K562 (cell line): Measurements from ENCODE around the gene DHRS3. TPM values are rescaled to one million over a fixed set of nuclear protein-coding genes. Genes with fewer than 3 reads are reported as not detected.
A peak's percentile ranks its signal among the peaks of the same experiment; 100 is the strongest.

Source experiments
- ATAC-seq: fragments of 200-7000 bp; cut with Tn5 transposase; 3 replicates; pipeline ENCODE4 v1.9.1; 2020; ENCODE audit warnings: moderate library complexity
- BruUV-seq: library from RNA; stranded (reverse); fragments of 400-500 nt; replicated peaks from 2 replicates; lab custom pipeline; 2021; lab: Mats Ljungman, UMichigan
- CTCF ChIA-PET: fragments of 300-600 bp; formaldehyde crosslinking; extraction: SDS; loops from one replicate; lab custom pipeline; 2021; ENCODE audit warnings: low intra/inter-chr PET ratio; lab: Yijun Ruan, JAX
- POLR2A ChIA-PET: fragments of 300-600, 350-650 bp; sonication (Branson Sonifier 250); formaldehyde crosslinking; extraction: SDS; loops from one replicate; lab custom pipeline; 2021; ENCODE audit warnings: antibody characterized with exemption, inconsistent platforms; lab: Yijun Ruan, JAX
- DNase-seq, 4 experiments: peaks; one replicate each; pipeline versions ENCODE4 v3.0.0 to v3.0.0-alpha.2; 2011 to 2018; ENCODE audit warnings: low spot score in 3 of 4, mixed read lengths in 3 of 4; ENCODE audit errors: extremely low read depth in 1 of 4
- FAIRE-seq: peaks from 2 replicates; lab custom pipeline; 2011; peaks lifted over from hg19 to GRCh38; lab: Jason Lieb, UNC
- H2AFZ ChIP-seq: 2 replicates; pipeline ENCODE4 v1.6.0; 2011; ENCODE audit warnings: low read depth, low read length, control low read depth, inconsistent platforms
- H3K27ac ChIP-seq: fragments of 200-600 bp; 3 replicates; pipeline ENCODE4 v1.8.0; 2011; ENCODE audit warnings: low read depth, mild to moderate bottlenecking, control low read depth, inconsistent platforms, low read length, moderate library complexity, mixed read lengths; ENCODE audit errors: extremely low read depth
- H3K27me3 ChIP-seq, 2 experiments: fragments of 300-600 bp in 1 of 2; 2 replicates in 1 of 2; 3 replicates in 1 of 2; pipeline versions ENCODE4 v1.6.0 to v1.8.0; 2011; ENCODE audit warnings: inconsistent platforms in 2 of 2, low read length in 2 of 2, mild to moderate bottlenecking in 1 of 2, mixed read lengths in 1 of 2, moderate library complexity in 1 of 2; ENCODE audit not compliant: control insufficient read depth in 2 of 2, insufficient read depth in 2 of 2
- H3K36me3 ChIP-seq: fragments of 300-600 bp; 3 replicates; pipeline ENCODE4 v1.8.0; 2011; ENCODE audit warnings: mild to moderate bottlenecking, low read length, inconsistent platforms; ENCODE audit not compliant: control insufficient read depth, insufficient read depth
- H3K4me1 ChIP-seq, 2 experiments: fragments of 200-600 bp in 1 of 2; replicated peaks in 1 of 2; 2 replicates in 1 of 2; 3 replicates in 1 of 2; pipeline versions ENCODE4 v1.5.1 to v1.8.0; 2011; ENCODE audit warnings: inconsistent platforms in 2 of 2, low read length in 2 of 2, mild to moderate bottlenecking in 1 of 2, mixed read lengths in 1 of 2, moderate library complexity in 1 of 2; ENCODE audit not compliant: control insufficient read depth in 2 of 2, insufficient read depth in 2 of 2
- H3K4me2 ChIP-seq: 2 replicates; pipeline ENCODE4 v1.6.1; 2011; ENCODE audit warnings: low read length, control low read depth, inconsistent platforms, mixed read lengths; ENCODE audit not compliant: insufficient read depth
- H3K4me3 ChIP-seq: fragments of 200-600 bp; sonication (generic), shearing (Covaris generic); 2 replicates; pipeline ENCODE4 v1.5.1; 2016; ENCODE audit warnings: control low read depth, inconsistent platforms
- H3K79me2 ChIP-seq: fragments of 200-600 bp; 3 replicates; pipeline ENCODE4 v1.8.0; 2011; ENCODE audit warnings: low read length, inconsistent platforms; ENCODE audit not compliant: control insufficient read depth, insufficient read depth
- H3K9ac ChIP-seq, 2 experiments: 2 replicates each; pipeline versions ENCODE4 v1.6.0 to v1.6.1; 2011; ENCODE audit warnings: low read depth in 2 of 2, low read length in 2 of 2, control low read depth in 1 of 2, inconsistent platforms in 1 of 2, mild to moderate bottlenecking in 1 of 2, mixed read lengths in 1 of 2; ENCODE audit not compliant: insufficient read depth in 1 of 2
- H3K9me1 ChIP-seq: one replicate; pipeline ENCODE4 v1.6.0; 2011; ENCODE audit warnings: inconsistent platforms, mild to moderate bottlenecking, low read length, moderate library complexity; ENCODE audit not compliant: control insufficient read depth, insufficient read depth
- H3K9me3 ChIP-seq: replicated peaks from 2 replicates; pipeline ENCODE4 v1.5.1; 2011; ENCODE audit warnings: low read depth, low read length, inconsistent platforms; ENCODE audit not compliant: control insufficient read depth, insufficient read depth
- H4K20me1 ChIP-seq: replicated peaks from 2 replicates; pipeline ENCODE4 v1.6.1; 2011; ENCODE audit warnings: low read length, inconsistent platforms, mixed read lengths; ENCODE audit not compliant: control insufficient read depth, insufficient read depth
- BCOR ChIP-seq: fragments of 450-650 bp; IDR thresholded peaks from 2 replicates; pipeline ENCODE4 v1.6.1; 2016
- BRF1 ChIP-seq: IDR thresholded peaks from 3 replicates; pipeline ENCODE4 v1.6.1; 2011; ENCODE audit warnings: borderline replicate concordance, mild to moderate bottlenecking; ENCODE audit not compliant: insufficient read length; ENCODE audit errors: extremely low read depth
- CSDE1 ChIP-seq, 2 experiments: fragments of 450-650 bp; IDR thresholded peaks; 2 replicates each; pipeline ENCODE4 v1.6.1; 2016; ENCODE audit warnings: mild to moderate bottlenecking in 1 of 2
- DIDO1 ChIP-seq: fragments of 450-650 bp; IDR thresholded peaks from 2 replicates; pipeline ENCODE4 v1.6.1; 2016; ENCODE audit warnings: low read depth, missing biosample characterization, missing genetic modification characterization
- FOXK1 ChIP-seq: sonication (generic); formaldehyde crosslinking; IDR thresholded peaks from 2 replicates; pipeline ENCODE4 v1.8.0; 2022; ENCODE audit warnings: missing genetic modification reagents, mild to moderate bottlenecking, borderline replicate concordance
- GTF2F1 ChIP-seq: IDR thresholded peaks from 2 replicates; pipeline ENCODE4 v1.6.1; 2011; ENCODE audit warnings: low read depth, low read length, improper control_type of control experiment
- HNRNPL ChIP-seq: fragments of 200-400 bp; formaldehyde crosslinking; IDR thresholded peaks from 2 replicates; pipeline ENCODE4 v1.6.1; 2017; ENCODE audit warnings: low read depth, mild to moderate bottlenecking, low read length
- MBD2 ChIP-seq: sonication (generic); IDR thresholded peaks from 2 replicates; pipeline ENCODE4 v1.6.1; 2016; ENCODE audit warnings: low read depth, borderline replicate concordance
- NRF1 ChIP-seq, 2 experiments: fragments of 450-650 bp; IDR thresholded peaks in 1 of 2; conservative IDR thresholded peaks in 1 of 2; 2 replicates each; pipeline ENCODE4 v1.6.1; 2014; ENCODE audit warnings: mild to moderate bottlenecking in 2 of 2
- POLR2AphosphoS5 ChIP-seq: IDR thresholded peaks from 2 replicates; pipeline ENCODE4 v1.6.1; 2011; ENCODE audit warnings: mild to moderate bottlenecking, low read depth, low read length, moderate library complexity; ENCODE audit not compliant: control insufficient read depth, insufficient read depth
- RFX7 ChIP-seq: fragments of 250-450 bp; sonication (Bioruptor Pico); IDR thresholded peaks from 2 replicates; pipeline ENCODE4 v1.5.1; 2021; ENCODE audit warnings: mild to moderate bottlenecking
- SREBF1 ChIP-seq: fragments of 150-350 bp; IDR thresholded peaks from 2 replicates; pipeline ENCODE4 v1.6.1; 2014; ENCODE audit warnings: antibody characterized with exemption, low read depth, low read length, borderline replicate concordance
- TCFL5 ChIP-seq: fragments of 250-450 bp; sonication (Bioruptor Pico); conservative IDR thresholded peaks from 2 replicates; pipeline ENCODE4 v1.6.1; 2021; ENCODE audit warnings: mild to moderate bottlenecking, moderate library complexity, matching md5 sums
- ZFX ChIP-seq: sonication (generic); formaldehyde crosslinking; IDR thresholded peaks from 2 replicates; pipeline ENCODE4 v1.8.0; 2022; ENCODE audit warnings: mild to moderate bottlenecking, missing genetic modification reagents, moderate library complexity
- WGBS: fragments of 100-300 bp; shearing (Covaris generic); methylation state at CpG from one replicate; pipeline ENCODE4 v1.1.6; 2016; ENCODE audit warnings: low coverage, mixed read lengths; ENCODE audit not compliant: insufficient coverage; ENCODE audit errors: missing lambda C conversion rate; 5-methylcytosine and 5-hydroxymethylcytosine counted together
- in situ Hi-C: fragments of 300-500 bp; cut with MboI; formaldehyde crosslinking; loops from 4 replicates; pipeline ENCODE4 v1.15.0; 2018; ENCODE audit warnings: inconsistent platforms, mixed read lengths
- intact Hi-C: fragments of 100-400 bp; cut with micrococcal nuclease; formaldehyde crosslinking; loops from 2 replicates; pipeline ENCODE4 v1.14.2; 2022
- polyA plus RNA-seq, 8 experiments: library from polyadenylated mRNA; depleted of rRNA in 4 of 8; stranded (reverse) in 5 of 8; unstranded in 3 of 8; fragments of >200 nt; fragmentation: Nextera tagmentation in 2 of 8; fragmentation: Illumina TruSeq in 1 of 8; extraction: Ambion mirVana in 2 of 8; extraction: Trizol in 1 of 8; gene quantifications; 2 replicates each; pipeline versions ENCODE4 v1.2.1 to v1.2.3, GENCODE V29; 2011 to 2014; ENCODE audit warnings: inconsistent platforms in 1 of 8, missing spikeins in 1 of 8
- total RNA-seq, 7 experiments: library from RNA; depleted of rRNA in 6 of 7; stranded (reverse); fragments of >200 nt in 6 of 7; fragmentation: Illumina TruSeq in 2 of 7; extraction: Trizol in 2 of 7; gene quantifications; 2 replicates each; pipeline versions ENCODE4 v1.2.1 to v1.2.3, GENCODE V29; 2011 to 2021; ENCODE audit warnings: low replicate concordance in 1 of 7
- TF ChIP-seq, protein P1 (sequence below): fragments of 200-800 bp; sonication (Bioruptor generic); IDR thresholded peaks from 2 replicates; pipeline ENCODE4 v1.6.1; 2017; ENCODE audit warnings: missing genetic modification characterization, missing compliant biosample characterization
- TF ChIP-seq, protein P2 (sequence below): fragments of 250-450 bp; sonication (Bioruptor Pico); IDR thresholded peaks from 2 replicates; pipeline ENCODE4 v1.4.0; 2020

Gene DHRS3
- total and polyA plus RNA-seq, 9 of the 15 experiments (the other 6 are each of a cell fraction or from before 2014, with no cell fraction given): 21.0 to 116 (median 58.7) TPM

DNA sequence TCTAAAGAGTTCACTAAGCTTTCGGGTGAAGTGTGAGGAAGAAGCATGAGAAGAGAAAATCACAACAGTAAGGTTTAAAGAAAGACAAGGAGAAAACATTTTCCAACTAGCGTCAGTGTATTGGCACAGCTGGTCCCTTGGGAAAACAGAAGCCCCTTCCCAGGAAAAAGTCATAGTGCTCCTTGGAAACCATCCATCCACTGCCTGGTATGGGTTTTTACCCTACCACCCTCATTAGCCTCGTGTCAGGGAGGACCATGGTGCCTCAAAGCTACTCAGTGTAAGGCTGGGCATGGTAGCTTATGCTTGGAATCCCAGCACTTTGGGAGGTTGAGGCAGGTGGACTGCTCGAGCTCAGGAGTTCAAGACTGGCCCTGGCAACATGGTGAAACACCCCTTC lies 38.6 kb upstream of the DHRS3 start:
- Histone ChIP-seq H4K20me1 (no peaks in the 10 kb centered on the region), H3K4me2 (peak overlapping the region; percentile 85), H3K79me2 (peaks cover 59% of the 10 kb centered on the region), H3K4me1 (peaks cover 10 to 31% of the 10 kb centered on the region in 2 experiments), H3K4me3 (peak overlapping the region; percentile 39), H2AFZ (peak overlapping the region; percentile 47; the same call in 1 of the 2 replicates), H3K27me3 (no peaks in the 10 kb centered on the region), H3K36me3 (peaks cover 33% of the 10 kb centered on the region), H3K9me1 (no peaks in the 10 kb centered on the region), H3K9me3 (peaks cover 3% of the 10 kb centered on the region; the same call in 1 of the 2 replicates), H3K9ac (peak overlapping the region; percentile 68 to 86), H3K27ac (peak overlapping the region; percentile 57)
- intact Hi-C loops: loop anchor here (5.0 kb wide), 1 partner anchor 529 kb away; no protein-coding TSS in a partner anchor
- WGBS: 13% methylated on average over 4 of the region's 4 CpGs
- ChIA-PET POLR2A (interaction anchor here (0.5 to 1.4 kb wide), 14 partner anchors 8 to 446 kb away, joined by 3 to 8 read pairs (median 3); no protein-coding TSS in a partner anchor), CTCF (interaction anchor here (1.3 to 6.0 kb wide), 2 partner anchors 342 to 384 kb away, joined by 11 to 38 read pairs; no protein-coding TSS in a partner anchor)
- ATAC-seq (peak; percentile 8), FAIRE-seq (peak; percentile 11), DNase-seq (no peak)
- BruUV-seq: no TSS peak
- in situ Hi-C loops: loop anchor here (10.0 kb wide), 1 partner anchor 532 kb away; no protein-coding TSS in a partner anchor
- no peak for TF ChIP-seq MBD2
- no peak for TF ChIP-seq BRF1
- TF ChIP-seq RFX7 (CRISPR knock-in tag): no peak
- no peak for TF ChIP-seq TCFL5 (CRISPR knock-in tag)
- no peak for TF ChIP-seq CSDE1 (IDR thresholded peaks at IDR 0.05)
- 0 out of 2 replicates have a peak, but pooled peaks have one; percentile 22 for TF ChIP-seq FOXK1 (CRISPR knock-in tag)
- TF ChIP-seq, protein P1, sequence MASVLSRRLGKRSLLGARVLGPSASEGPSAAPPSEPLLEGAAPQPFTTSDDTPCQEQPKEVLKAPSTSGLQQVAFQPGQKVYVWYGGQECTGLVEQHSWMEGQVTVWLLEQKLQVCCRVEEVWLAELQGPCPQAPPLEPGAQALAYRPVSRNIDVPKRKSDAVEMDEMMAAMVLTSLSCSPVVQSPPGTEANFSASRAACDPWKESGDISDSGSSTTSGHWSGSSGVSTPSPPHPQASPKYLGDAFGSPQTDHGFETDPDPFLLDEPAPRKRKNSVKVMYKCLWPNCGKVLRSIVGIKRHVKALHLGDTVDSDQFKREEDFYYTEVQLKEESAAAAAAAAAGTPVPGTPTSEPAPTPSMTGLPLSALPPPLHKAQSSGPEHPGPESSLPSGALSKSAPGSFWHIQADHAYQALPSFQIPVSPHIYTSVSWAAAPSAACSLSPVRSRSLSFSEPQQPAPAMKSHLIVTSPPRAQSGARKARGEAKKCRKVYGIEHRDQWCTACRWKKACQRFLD (CRISPR knock-in tag): no peak
- TF ChIP-seq BCOR: no peak
- no peak for TF ChIP-seq DIDO1
- TF ChIP-seq GTF2F1: no peak
- no peak for TF ChIP-seq HNRNPL
- no peak for TF ChIP-seq NRF1 (conservative IDR thresholded peaks at IDR 0.05 in 1 of 2, IDR thresholded peaks at IDR 0.05 in 1 of 2)
- TF ChIP-seq, protein P2, sequence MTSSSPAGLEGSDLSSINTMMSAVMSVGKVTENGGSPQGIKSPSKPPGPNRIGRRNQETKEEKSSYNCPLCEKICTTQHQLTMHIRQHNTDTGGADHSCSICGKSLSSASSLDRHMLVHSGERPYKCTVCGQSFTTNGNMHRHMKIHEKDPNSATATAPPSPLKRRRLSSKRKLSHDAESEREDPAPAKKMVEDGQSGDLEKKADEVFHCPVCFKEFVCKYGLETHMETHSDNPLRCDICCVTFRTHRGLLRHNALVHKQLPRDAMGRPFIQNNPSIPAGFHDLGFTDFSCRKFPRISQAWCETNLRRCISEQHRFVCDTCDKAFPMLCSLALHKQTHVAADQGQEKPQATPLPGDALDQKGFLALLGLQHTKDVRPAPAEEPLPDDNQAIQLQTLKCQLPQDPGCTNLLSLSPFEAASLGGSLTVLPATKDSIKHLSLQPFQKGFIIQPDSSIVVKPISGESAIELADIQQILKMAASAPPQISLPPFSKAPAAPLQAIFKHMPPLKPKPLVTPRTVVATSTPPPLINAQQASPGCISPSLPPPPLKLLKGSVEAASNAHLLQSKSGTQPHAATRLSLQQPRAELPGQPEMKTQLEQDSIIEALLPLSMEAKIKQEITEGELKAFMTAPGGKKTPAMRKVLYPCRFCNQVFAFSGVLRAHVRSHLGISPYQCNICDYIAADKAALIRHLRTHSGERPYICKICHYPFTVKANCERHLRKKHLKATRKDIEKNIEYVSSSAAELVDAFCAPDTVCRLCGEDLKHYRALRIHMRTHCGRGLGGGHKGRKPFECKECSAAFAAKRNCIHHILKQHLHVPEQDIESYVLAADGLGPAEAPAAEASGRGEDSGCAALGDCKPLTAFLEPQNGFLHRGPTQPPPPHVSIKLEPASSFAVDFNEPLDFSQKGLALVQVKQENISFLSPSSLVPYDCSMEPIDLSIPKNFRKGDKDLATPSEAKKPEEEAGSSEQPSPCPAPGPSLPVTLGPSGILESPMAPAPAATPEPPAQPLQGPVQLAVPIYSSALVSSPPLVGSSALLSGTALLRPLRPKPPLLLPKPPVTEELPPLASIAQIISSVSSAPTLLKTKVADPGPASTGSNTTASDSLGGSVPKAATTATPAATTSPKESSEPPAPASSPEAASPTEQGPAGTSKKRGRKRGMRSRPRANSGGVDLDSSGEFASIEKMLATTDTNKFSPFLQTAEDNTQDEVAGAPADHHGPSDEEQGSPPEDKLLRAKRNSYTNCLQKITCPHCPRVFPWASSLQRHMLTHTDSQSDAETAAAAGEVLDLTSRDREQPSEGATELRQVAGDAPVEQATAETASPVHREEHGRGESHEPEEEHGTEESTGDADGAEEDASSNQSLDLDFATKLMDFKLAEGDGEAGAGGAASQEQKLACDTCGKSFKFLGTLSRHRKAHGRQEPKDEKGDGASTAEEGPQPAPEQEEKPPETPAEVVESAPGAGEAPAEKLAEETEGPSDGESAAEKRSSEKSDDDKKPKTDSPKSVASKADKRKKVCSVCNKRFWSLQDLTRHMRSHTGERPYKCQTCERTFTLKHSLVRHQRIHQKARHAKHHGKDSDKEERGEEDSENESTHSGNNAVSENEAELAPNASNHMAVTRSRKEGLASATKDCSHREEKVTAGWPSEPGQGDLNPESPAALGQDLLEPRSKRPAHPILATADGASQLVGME (CRISPR knock-in tag): 0 out of 2 replicates have a peak, but pooled peaks have one; percentile 66
- TF ChIP-seq ZFX (CRISPR knock-in tag): 0 out of 2 replicates have a peak, but pooled peaks have one; percentile 13
- no peak for TF ChIP-seq POLR2AphosphoS5
- TF ChIP-seq SREBF1: no peak
